HG03442 (cell line): ENCODE data around the gene ZBED1.
"Not testable (repeated sequence)": the region's sequence is repeated elsewhere in the genome, so short reads cannot be mapped to it uniquely, and the experiment has no call there.

Experiments
- ATAC-seq: cut with Tn5 transposase; IDR thresholded peaks from one replicate; pipeline ENCODE4 v1.9.1; 2021; ENCODE audit warnings: mild to moderate bottlenecking, moderate library complexity; ENCODE audit not compliant: unreplicated experiment

Gene ZBED1

GRCh38 chrX:2520539-2520938 lies 19.8 kb upstream of the ZBED1 start:
- ATAC-seq, result no peak

GRCh38 chrX:2519638-2520037 lies 18.9 kb upstream of the ZBED1 start:
- ATAC-seq, result not testable (repeated sequence)

GRCh38 chrX:2517055-2517454 lies 16.3 kb upstream of the ZBED1 start:
- peak; percentile 0 for ATAC-seq

- peak; percentile 44 for ATAC-seq
These were observed 15.8 kb upstream of the ZBED1 start for GRCh38 chrX:2516623-2517022.

GRCh38 chrX:2514131-2514530 lies 13.4 kb upstream of the ZBED1 start:
- ATAC-seq, result no peak

GRCh38 chrX:2513121-2513664 lies 12.4 kb upstream of the ZBED1 start:
- no peak for ATAC-seq

GRCh38 chrX:2512501-2512900 lies 11.7 kb upstream of the ZBED1 start:
- ATAC-seq, result no peak

GRCh38 chrX:2511326-2511725 lies 10.6 kb upstream of the ZBED1 start:
- ATAC-seq, result no peak

- no peak for ATAC-seq
These were observed 8.0 kb upstream of the ZBED1 start for GRCh38 chrX:2508648-2509335.

- ATAC-seq, result no peak
These were observed 7.3 kb upstream of the ZBED1 start for GRCh38 chrX:2507904-2508627.

GRCh38 chrX:2507196-2507595 lies 6.4 kb upstream of the ZBED1 start:
- ATAC-seq, result no peak

GRCh38 chrX:2505341-2505740 lies 4.6 kb upstream of the ZBED1 start:
- ATAC-seq, result not testable (repeated sequence)

- ATAC-seq, result no peak
These were observed 4.0 kb upstream of the ZBED1 start for GRCh38 chrX:2504706-2505332.

- ATAC-seq, result no peak
These were observed 3.1 kb upstream of the ZBED1 start for GRCh38 chrX:2503591-2504500.

GRCh38 chrX:2502668-2503519 lies 2.1 kb upstream of the ZBED1 start:
- no peak for ATAC-seq

GRCh38 chrX:2502120-2502667 lies 1.4 kb upstream of the ZBED1 start:
- no peak for ATAC-seq

GRCh38 chrX:2501559-2502102 lies 855 bp upstream of the ZBED1 start:
- ATAC-seq, result no peak

- peak; percentile 39 for ATAC-seq
These were observed 529 bp downstream of the ZBED1 start for GRCh38 chrX:2500091-2500802.

- ATAC-seq, result no peak
These were observed 1.3 kb downstream of the ZBED1 start for GRCh38 chrX:2499507-2499906.
